Measurements from ENCODE around the gene SRPK2.
"Not testable (repeated sequence)": the region's sequence is repeated elsewhere in the genome, so short reads cannot be mapped to it uniquely, and the experiment has no call there.

SRPK2 gene

GRCh38 chr7:105222953-105223352 lies 165.8 kb downstream of the SRPK2 start:
- no peak for DNase-seq (ENCODE audit: low read depth)

DNA sequence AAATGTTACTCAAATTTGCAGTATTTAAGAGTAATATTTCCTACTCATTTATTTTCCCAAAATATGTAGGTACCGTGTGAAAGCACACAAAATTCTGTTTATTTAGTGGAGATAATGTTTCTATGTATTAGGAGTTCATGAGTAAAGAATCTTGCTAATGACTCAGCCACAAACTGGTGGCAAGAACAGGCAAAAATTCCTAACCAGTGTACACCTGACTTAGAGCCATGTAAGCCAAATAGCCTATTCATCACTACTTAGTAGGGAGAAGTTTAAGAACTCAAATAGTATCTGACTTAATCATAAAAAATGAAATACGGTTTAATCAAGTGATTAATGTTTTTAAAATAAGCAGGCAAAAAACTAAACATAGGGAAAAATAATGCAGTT lies 169.0 kb downstream of the SRPK2 start:
- no peak for DNase-seq (ENCODE audit: low read depth)

DNA sequence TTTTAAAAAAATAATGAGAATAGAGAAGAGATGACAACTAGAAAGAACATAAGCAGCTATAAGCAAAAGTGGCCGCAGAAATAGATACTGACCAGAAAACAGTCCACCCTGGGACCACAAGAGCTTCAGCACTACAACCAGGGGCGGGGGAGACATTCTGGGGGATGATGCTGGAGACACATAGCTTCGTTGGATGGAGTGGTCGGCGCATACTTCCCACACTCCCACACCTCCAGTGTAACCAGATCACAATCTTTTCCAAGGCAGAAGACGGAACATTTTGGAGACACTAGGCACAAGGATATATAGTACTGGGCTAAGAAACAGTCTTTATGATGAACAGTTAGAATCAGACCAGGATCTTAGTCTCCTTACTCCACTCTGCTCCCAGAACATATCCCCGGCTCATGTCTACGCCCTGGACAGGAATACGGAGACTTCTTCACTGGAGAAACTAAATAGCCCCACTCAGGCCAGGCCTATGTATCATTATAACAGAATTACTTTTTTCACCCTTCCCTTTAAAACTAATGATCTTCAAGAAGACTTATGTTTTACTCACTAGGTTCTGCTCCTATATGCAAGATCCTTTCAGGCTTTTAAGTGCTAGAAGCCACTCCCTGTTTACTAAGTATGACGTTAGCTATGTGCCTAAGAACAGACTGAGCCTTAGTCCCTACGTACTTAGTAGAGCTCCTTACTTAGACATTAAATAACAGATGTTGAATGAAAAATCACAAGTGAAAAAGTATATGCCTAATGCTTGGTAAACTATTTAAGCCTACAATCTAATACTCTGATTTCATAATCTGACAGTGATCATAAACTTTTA lies 169.6 kb downstream of the SRPK2 start:
- no peak for DNase-seq (ENCODE audit: low read depth)

- no peak for DNase-seq (ENCODE audit: low read depth)
Measured at GRCh38 chr7:105218215-105218614, 170.5 kb downstream of the SRPK2 start.

- DNase-seq (ENCODE audit: low read depth) = no peak
Measured at GRCh38 chr7:105216786-105217185, 171.9 kb downstream of the SRPK2 start.

- DNase-seq (ENCODE audit: low read depth) = no peak
Measured at GRCh38 chr7:105215821-105216220, 172.9 kb downstream of the SRPK2 start.

DNA sequence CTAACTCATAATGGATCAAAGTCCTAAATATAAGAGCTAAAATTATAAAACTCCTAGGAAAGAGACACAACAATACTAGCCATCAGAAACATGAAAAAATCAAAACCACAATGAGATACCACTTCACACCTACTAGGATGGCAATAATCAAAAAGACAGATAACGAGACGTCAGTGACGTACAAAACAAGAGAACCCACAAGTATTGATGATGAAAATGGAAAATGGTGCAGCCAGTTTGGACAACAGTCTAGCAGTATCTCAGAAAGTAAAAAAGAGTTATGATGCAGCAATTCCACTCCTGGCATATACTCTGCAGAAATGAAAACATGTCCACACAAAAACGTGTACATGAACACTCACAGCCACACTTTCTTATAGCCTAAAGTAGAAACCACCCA lies 173.5 kb downstream of the SRPK2 start:
- no peak for DNase-seq (ENCODE audit: low read depth)

DNA sequence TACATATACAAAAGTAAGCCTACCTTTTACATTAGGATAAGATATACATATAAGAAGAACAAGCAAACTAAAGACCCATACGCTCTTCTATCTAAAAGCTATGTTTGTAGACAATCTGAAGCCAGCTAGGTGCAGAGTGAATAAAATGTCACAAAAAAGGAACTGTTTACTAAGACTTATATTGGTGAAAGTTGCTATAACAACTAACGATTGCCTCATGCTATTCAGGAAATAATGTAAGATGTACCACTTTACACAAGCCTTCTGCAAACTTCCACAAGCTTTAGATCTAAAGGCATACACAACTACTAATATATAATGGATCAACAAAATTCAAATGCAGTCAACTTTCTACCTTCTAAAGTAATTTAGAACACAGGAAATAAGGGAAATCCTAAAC lies 175.1 kb downstream of the SRPK2 start:
- DNase-seq (ENCODE audit: low read depth) = no peak

DNA sequence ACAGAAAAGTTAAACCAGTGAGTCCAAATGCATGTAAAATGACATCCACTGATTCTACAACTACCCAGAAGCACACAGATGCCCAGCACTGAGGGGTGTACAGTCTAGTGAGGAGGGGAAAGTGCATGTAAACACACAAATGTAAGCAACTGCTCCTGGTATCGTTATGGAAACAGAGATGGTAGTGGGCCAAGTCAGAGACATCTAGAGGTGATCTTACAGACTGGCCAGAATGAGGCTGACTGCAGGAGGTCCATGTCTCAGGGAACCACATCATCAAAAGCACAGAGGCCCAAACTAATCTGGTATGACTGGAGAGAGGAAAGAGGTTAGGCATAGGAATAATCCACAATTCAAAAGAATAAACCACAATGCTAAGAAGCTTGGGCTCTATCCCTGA lies 176.5 kb downstream of the SRPK2 start:
- DNase-seq (ENCODE audit: low read depth) = no peak

DNA sequence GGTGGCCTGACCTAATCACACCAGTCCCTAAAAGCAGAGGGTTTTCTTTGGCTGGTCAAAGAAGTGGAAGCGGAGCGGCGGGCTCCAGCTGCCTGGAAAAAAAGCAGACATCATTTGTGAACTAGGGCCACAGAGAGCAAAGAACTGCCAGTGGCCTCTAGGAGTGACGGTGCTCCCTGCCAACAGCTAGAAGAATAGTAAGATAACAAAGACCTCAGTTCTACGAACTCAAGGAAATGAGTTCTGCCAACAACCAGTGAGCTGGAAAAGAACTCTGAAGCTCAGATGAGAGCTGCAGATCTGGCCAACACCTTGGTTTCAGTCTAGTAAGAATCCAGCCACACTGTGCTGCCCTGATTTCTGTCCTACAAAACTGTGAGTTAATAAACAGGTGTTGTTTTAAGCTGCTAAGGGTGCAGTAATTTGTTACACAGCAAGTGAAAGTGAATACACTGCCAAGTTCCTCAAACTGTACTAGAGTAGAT lies 178.0 kb downstream of the SRPK2 start:
- DNase-seq (ENCODE audit: low read depth) = no peak

DNA sequence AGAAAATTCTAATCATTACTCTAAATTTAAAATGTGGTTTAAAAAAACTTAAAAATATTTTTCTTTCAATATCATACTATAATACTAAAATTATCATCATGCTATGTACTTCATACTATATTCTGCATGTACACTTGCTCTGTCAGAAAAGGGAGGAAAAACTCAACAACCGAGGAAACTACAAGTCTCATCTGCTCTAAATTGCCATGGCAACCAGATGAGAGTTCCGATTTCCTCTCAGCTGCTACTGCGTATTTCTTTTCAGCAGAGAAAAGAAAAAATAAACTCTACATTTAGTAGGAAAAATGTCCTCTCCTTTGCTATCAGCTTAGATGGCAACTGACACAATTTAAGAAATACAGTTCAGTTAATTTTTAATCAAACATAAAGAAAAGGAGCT lies 178.9 kb downstream of the SRPK2 start:
- DNase-seq (ENCODE audit: low read depth) = no peak

GRCh38 chr7:105209433-105209832 lies 179.3 kb downstream of the SRPK2 start:
- DNase-seq (ENCODE audit: low read depth) = no peak

GRCh38 chr7:105206985-105207384 lies 181.7 kb downstream of the SRPK2 start:
- DNase-seq (ENCODE audit: low read depth) = no peak

GRCh38 chr7:105205592-105206237 lies 183.0 kb downstream of the SRPK2 start:
- DNase-seq (ENCODE audit: low read depth) = no peak

DNA sequence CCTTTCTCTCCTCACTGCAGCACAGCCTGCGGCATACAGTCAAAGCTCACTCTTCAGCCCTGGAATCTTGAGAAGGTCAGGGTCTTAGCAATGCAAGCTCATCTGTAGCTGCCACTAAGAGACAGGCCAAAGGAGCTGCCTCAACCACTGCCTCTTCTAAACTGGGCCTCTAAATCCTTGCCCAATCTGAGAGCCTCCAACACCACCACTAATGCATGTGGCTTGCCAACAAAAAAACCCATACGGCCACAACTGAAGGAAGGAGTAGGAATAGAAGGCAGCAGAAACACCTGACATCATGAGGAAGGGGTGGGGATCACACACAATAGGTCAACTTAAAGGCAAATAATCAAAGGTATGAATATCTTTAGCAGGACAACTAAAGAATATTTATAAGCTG lies 183.8 kb downstream of the SRPK2 start:
- DNase-seq (ENCODE audit: low read depth) = no peak

GRCh38 chr7:105204520-105204919 lies 184.2 kb downstream of the SRPK2 start:
- DNase-seq (ENCODE audit: low read depth) = no peak

DNA sequence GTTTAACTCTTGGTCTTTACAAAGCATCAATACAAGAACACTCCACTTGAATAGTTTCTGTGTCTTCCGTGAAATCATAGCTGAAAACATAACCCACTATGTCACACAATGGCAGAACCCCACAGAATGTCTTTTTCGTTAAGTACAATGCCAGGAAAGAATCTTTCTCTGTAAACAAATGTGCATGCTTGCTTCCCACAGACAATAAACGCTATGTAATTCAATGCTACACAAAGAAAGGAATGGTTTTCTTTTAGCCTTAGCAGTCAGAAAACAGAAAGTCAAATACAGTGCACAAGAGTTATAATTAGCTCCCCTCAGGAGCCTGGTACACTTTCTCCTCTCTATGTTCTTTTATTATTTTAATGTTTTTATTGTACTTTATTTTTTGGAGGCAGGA lies 186.1 kb downstream of the SRPK2 start:
- no peak for DNase-seq (ENCODE audit: low read depth)

- DNase-seq (ENCODE audit: low read depth) = no peak
Measured at GRCh38 chr7:105199386-105199785, 189.3 kb downstream of the SRPK2 start.

- no peak for DNase-seq (ENCODE audit: low read depth)
Measured at GRCh38 chr7:105198223-105198622, 190.5 kb downstream of the SRPK2 start.

DNA sequence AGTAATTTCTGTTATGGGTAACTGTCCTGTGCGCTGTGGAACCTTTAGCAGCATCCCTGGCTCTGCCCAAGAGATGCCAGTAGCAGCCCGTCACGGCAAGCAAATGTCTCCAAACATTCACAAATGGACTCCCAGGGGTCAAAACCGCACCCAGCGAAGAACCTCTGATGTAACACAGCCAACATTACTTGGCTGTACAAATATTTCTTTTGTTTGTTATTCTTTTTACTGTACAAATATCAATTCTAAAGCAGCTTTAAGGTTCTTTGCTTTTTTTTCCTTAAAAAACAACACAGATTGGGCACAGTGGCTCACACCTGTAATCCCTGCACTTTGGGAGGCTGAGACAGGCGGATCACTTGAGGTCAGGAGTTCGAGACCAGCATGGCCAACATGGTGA lies 192.2 kb downstream of the SRPK2 start:
- no peak for DNase-seq (ENCODE audit: low read depth)

GRCh38 chr7:105195891-105196290 lies 192.8 kb downstream of the SRPK2 start:
- no peak for DNase-seq (ENCODE audit: low read depth)

- DNase-seq (ENCODE audit: low read depth) = not testable (repeated sequence)
Measured at GRCh38 chr7:105194959-105195358, 193.8 kb downstream of the SRPK2 start.

DNA sequence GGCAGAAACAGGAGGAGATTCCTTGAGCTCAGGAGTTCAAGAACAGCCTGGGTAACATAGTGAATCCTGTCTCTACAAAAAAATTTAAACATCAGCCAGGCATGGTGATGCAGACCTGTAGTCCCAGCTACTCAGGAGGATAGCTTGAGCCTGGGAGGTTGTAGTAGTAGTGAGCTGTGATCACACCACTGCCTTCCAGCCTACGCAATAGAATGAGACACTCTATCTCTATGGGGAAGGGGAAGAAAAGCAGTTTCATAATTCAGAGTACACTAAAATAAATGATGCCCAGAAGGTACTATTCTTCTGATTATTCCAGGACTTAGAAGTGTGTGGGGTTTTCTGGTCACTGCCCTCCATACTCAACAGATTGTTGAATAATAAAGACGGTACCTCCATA lies 197.4 kb downstream of the SRPK2 start:
- no peak for DNase-seq (ENCODE audit: low read depth)

Measured in stimulated activated CD8-positive, alpha-beta memory T cell treated with anti-CD3 and anti-CD28 coated beads, Interleukin-12 subunit alpha, Interleukin-12 subunit beta, amount 100 ng/mL, for 1 hour (primary cell).